PC-9 (cell line): ENCODE data around the gene UGGT1. TPM values are rescaled to one million over a fixed set of nuclear protein-coding genes. Genes with fewer than 3 reads are reported as not detected.

Experiments used
- BruUV-seq: library from RNA; stranded (reverse); fragments of 400-500 nt; replicated peaks from 2 replicates; lab custom pipeline; 2021; lab: Mats Ljungman, UMichigan
- CTCF ChIA-PET: fragments of 300-600 bp; sonication (Branson Sonifier 250); formaldehyde crosslinking; loops from one replicate; lab custom pipeline; 2022; ENCODE audit warnings: antibody characterized with exemption; lab: Charles Lee
- POLR2A ChIA-PET: fragments of 300-600 bp; sonication (Branson Sonifier 250); formaldehyde crosslinking; loops from one replicate; lab custom pipeline; 2022; ENCODE audit warnings: antibody characterized with exemption; ENCODE audit not compliant: unreplicated experiment; lab: Charles Lee
- DNase-seq, 2 experiments: peaks; one replicate each; pipeline versions ENCODE4 v3.0.0 to v3.0.0-alpha.2; 2015 to 2022; ENCODE audit warnings: mixed read lengths in 1 of 2
- H2AFZ ChIP-seq: fragments of 200-600 bp; sonication (generic); 2 replicates; pipeline ENCODE4 v1.8.1; 2017; ENCODE audit warnings: antibody characterized with exemption
- H3F3A ChIP-seq: fragments of 200-600 bp; sonication (generic); 2 replicates; pipeline ENCODE4 v1.8.1; 2017; ENCODE audit warnings: antibody characterized with exemption, mild to moderate bottlenecking, low read depth; ENCODE audit not compliant: insufficient read depth
- H3K27ac ChIP-seq: fragments of 200-600 bp; sonication (generic); 2 replicates; pipeline ENCODE4 v1.6.1; 2016; ENCODE audit warnings: mixed run types
- H3K27me3 ChIP-seq: fragments of 200-600 bp; sonication (generic); 2 replicates; pipeline ENCODE4 v1.6.1; 2016; ENCODE audit warnings: low read depth, mixed run types; ENCODE audit not compliant: insufficient read depth
- H3K36me3 ChIP-seq: fragments of 200-600 bp; sonication (generic); 2 replicates; pipeline ENCODE4 v1.6.1; 2016; ENCODE audit warnings: low read depth, mixed run types
- H3K4me1 ChIP-seq: fragments of 200-600 bp; sonication (generic); replicated peaks from 2 replicates; pipeline ENCODE4 v1.6.1; 2016; ENCODE audit warnings: mixed run types; ENCODE audit not compliant: insufficient read depth
- H3K4me2 ChIP-seq: fragments of 200-600 bp; sonication (generic); 2 replicates; pipeline ENCODE4 v1.6.1; 2017; ENCODE audit warnings: mixed run types
- H3K4me3 ChIP-seq: fragments of 200-600 bp; sonication (generic); 2 replicates; pipeline ENCODE4 v1.6.1; 2016; ENCODE audit warnings: mixed run types
- H3K79me2 ChIP-seq: fragments of 200-600 bp; sonication (generic); 2 replicates; pipeline ENCODE4 v1.6.1; 2017; ENCODE audit warnings: low read depth, mixed run types
- H3K9me2 ChIP-seq: fragments of 200-600 bp; sonication (generic); 2 replicates; pipeline ENCODE4 v1.8.1; 2017; ENCODE audit warnings: mild to moderate bottlenecking; ENCODE audit not compliant: insufficient read depth
- H3K9me3 ChIP-seq: fragments of 200-600 bp; sonication (generic); 2 replicates; pipeline ENCODE4 v1.8.1; 2016; ENCODE audit warnings: low read depth; ENCODE audit not compliant: insufficient read depth
- H4K20me1 ChIP-seq: fragments of 200-600 bp; sonication (generic); 2 replicates; pipeline ENCODE4 v1.8.1; 2017; ENCODE audit not compliant: insufficient read depth
- EZH2 ChIP-seq: fragments of 200-600 bp; sonication (generic); IDR thresholded peaks from 2 replicates; pipeline ENCODE4 v1.8.0; 2017; ENCODE audit warnings: antibody characterized with exemption, low read depth
- intact Hi-C: fragments of 100-400 bp; cut with micrococcal nuclease; formaldehyde crosslinking; loops from one replicate; pipeline ENCODE4 v1.10.0; 2022; ENCODE audit not compliant: unreplicated experiment
- total RNA-seq: library from RNA; stranded (reverse); gene quantifications from 2 replicates; pipeline ENCODE4 v1.2.3, GENCODE V29; 2021
- TF ChIP-seq, protein P1 (sequence below): fragments of 200-600 bp; sonication (generic); conservative IDR thresholded peaks from 2 replicates; pipeline ENCODE4 v1.6.1; 2017; ENCODE audit warnings: mixed run types, antibody characterized with exemption, mild to moderate bottlenecking, moderate library complexity

Gene UGGT1
- total RNA-seq, 1 experiment from 2014 or later, result 56.9 TPM

DNA sequence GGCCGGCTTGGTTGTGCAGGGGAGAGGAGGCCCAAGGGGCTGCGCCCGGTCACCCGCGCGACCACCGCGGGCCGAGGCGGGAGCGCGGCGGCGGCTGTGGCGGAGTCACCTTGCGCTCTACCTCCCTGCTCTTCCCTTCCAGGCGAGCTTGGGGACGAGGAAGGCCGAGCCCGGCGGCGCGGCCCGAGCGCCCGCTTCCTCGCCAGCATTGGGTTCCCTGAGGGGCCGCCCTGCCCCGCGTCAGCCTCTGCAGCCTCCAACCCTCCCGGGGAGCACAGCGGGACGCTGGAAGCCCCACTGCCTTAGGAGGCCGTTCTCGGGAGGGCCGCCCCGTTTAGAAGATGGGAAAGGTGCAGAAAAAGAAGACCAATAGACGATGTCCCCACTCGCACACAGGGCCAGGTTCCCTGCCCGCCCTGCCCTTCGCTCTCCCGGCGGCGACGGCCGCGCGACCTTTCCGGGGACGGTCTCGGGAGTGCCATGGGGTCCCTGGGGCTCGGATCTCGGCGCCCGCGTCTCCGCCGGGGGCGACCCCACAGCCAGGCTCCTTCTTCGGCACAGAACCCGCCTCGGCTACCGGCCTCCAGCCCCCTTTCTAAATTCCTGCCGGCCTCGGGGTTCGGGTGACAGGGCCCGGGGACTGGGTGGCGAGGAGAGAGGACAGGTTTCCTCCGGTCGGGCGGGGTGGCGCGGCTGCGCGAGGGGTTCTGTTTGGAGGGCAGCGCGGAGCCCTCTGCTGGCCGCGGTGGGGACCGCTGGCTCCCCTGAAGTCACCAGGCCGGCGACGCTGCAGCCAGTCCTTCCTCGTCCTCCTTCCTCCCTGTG, 142.2 kb downstream of the UGGT1 start:
- DNase-seq, result peak; percentile 58 to 89
- Histone ChIP-seq H3K9me3 (no peaks in the 10 kb centered on the region), H3F3A (no peaks in the 10 kb centered on the region; the same call in none of the 2 replicates), H3K36me3 (no peaks in the 10 kb centered on the region), H3K4me1 (no peaks in the 10 kb centered on the region), H3K79me2 (no peaks in the 10 kb centered on the region), H4K20me1 (no peaks in the 10 kb centered on the region), H3K4me3 (peak overlapping the region; percentile 75), H2AFZ (peak overlapping the region; percentile 93), H3K4me2 (peak overlapping the region; percentile 90), H3K9me2 (no peaks in the 10 kb centered on the region), H3K27ac (no peak overlapping the region), H3K27me3 (no peaks in the 10 kb centered on the region)
- no TSS peak for BruUV-seq
- ChIA-PET POLR2A (no interaction called here), CTCF (interaction anchor here (0.6 kb wide), 1 partner anchor 50 kb away, joined by 3 read pairs; no protein-coding TSS in a partner anchor)
- TF ChIP-seq, protein P1, sequence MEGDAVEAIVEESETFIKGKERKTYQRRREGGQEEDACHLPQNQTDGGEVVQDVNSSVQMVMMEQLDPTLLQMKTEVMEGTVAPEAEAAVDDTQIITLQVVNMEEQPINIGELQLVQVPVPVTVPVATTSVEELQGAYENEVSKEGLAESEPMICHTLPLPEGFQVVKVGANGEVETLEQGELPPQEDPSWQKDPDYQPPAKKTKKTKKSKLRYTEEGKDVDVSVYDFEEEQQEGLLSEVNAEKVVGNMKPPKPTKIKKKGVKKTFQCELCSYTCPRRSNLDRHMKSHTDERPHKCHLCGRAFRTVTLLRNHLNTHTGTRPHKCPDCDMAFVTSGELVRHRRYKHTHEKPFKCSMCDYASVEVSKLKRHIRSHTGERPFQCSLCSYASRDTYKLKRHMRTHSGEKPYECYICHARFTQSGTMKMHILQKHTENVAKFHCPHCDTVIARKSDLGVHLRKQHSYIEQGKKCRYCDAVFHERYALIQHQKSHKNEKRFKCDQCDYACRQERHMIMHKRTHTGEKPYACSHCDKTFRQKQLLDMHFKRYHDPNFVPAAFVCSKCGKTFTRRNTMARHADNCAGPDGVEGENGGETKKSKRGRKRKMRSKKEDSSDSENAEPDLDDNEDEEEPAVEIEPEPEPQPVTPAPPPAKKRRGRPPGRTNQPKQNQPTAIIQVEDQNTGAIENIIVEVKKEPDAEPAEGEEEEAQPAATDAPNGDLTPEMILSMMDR, result peak; percentile 95
- TF ChIP-seq EZH2, result no peak
- intact Hi-C loops, result loop anchor here (1.0 to 2.0 kb wide), 2 partner anchors 28 to 69 kb away; no protein-coding TSS in a partner anchor

DNA sequence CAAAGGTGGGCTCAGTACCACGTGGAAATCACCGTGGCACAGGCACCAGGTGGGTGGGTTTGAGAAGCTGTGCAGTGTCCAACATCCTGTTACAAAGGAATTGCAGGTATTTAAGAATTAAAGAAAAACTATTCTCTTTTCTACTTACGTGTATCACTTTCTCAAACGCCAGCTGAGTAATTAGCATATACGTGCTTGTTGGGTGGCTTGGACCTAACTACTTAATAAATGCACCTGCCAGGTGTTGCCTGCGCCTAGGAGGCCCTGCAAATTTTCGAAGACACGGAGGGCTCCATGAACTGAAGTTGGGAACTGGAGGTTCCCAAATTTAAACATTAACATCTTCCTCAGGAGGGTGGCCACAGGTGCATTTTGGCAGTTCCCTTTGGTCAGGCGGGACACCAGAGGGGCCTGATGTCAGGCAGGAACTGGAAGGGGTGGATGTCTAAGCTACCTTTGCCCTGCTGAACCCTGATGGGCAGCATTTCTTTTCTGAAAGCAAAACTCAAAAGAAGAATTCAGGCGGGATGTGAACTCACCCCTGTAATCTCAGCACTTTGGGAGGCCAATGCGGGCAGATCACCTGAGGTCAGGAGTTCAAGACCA, 142.9 kb downstream of the UGGT1 start:
- Histone ChIP-seq H3K9me2 (no peaks in the 10 kb centered on the region), H3K36me3 (no peaks in the 10 kb centered on the region), H3K27ac (no peak overlapping the region), H3K4me1 (no peaks in the 10 kb centered on the region), H3F3A (no peaks in the 10 kb centered on the region; the same call in 1 of the 2 replicates), H3K27me3 (no peaks in the 10 kb centered on the region), H2AFZ (peak overlapping the region; percentile 93; the same call in 1 of the 2 replicates), H3K79me2 (no peaks in the 10 kb centered on the region), H3K9me3 (no peaks in the 10 kb centered on the region), H4K20me1 (no peaks in the 10 kb centered on the region), H3K4me3 (peak overlapping the region; percentile 75; the same call in 1 of the 2 replicates), H3K4me2 (peak overlapping the region; percentile 90)
- ChIA-PET CTCF (interaction anchor here (0.6 kb wide), 2 partner anchors 51 to 420 kb away, joined by 3 read pairs; no protein-coding TSS in a partner anchor), POLR2A (no interaction called here)
- intact Hi-C loops, result loop anchor here (1.0 to 2.0 kb wide), 2 partner anchors 27 to 68 kb away; no protein-coding TSS in a partner anchor
- TF ChIP-seq, protein P1, result peak; percentile 44; the same call in 1 of the 2 replicates
- no peak for TF ChIP-seq EZH2
- no peak for DNase-seq
- no TSS peak for BruUV-seq

DNA sequence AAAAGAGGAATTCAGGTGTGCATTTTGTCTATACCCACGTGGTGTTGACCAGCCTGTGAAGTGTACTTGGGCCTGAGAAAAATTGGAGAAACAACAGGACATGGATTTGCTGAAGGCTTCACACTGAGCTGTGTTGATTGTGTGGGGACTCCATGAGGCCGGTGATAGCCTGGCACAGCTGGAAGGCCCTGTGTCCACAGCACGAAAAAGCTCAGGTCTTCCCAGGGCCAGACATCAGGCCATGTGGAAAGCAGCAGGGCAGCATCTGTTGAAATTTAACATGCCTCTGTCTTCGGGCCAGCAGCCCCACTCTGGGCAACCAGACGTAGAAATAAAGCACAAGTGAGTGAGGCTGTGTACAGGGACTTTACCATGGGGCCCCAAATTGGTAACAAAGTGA, 143.6 kb downstream of the UGGT1 start:
- intact Hi-C loops, result no loop called here

More for the DNA sequence above, 143.6 kb downstream of the UGGT1 start:
- no peak for DNase-seq
- H4K20me1 ChIP-seq, result no peaks in the 10 kb centered on the region
- no peaks in the 10 kb centered on the region for H3K9me3 ChIP-seq
- ChIA-PET POLR2A (no interaction called here), CTCF (no interaction called here)
- H3K4me3 ChIP-seq, result no peak overlapping the region
- no peaks in the 10 kb centered on the region for H3K79me2 ChIP-seq
- TF ChIP-seq, protein P1, result no peak
- no peak for TF ChIP-seq EZH2
- BruUV-seq, result no TSS peak
- no peaks in the 10 kb centered on the region for H3K27me3 ChIP-seq
- H3K27ac ChIP-seq, result no peak overlapping the region
- H2AFZ ChIP-seq, result no peak overlapping the region
- no peaks in the 10 kb centered on the region; the same call in 1 of the 2 replicates for H3F3A ChIP-seq
- H3K4me1 ChIP-seq, result no peaks in the 10 kb centered on the region
- H3K4me2 ChIP-seq, result no peak overlapping the region
- no peaks in the 10 kb centered on the region for H3K36me3 ChIP-seq
- no peaks in the 10 kb centered on the region for H3K9me2 ChIP-seq
